Endothelial cell of umbilical vein (primary cell): ENCODE measurements around the gene RETNLB.

Experiments used
- CTCF ChIP-seq, 2 donors: IDR thresholded peaks; 1 replicate in 1 of 2; 2 replicates in 1 of 2; pipeline ENCODE4 v1.5.1; 2011; ENCODE audit warnings: low read length in 2 of 2, mild to moderate bottlenecking in 2 of 2, moderate library complexity in 2 of 2, control low read depth in 1 of 2, inconsistent platforms in 1 of 2, low read depth in 1 of 2; ENCODE audit not compliant: insufficient read depth in 1 of 2; ENCODE audit errors: extremely low read depth in 1 of 2
- EZH2 ChIP-seq: IDR thresholded peaks from 2 replicates; pipeline ENCODE4 v1.6.1; 2012; ENCODE audit warnings: borderline replicate concordance, low read depth, mild to moderate bottlenecking, moderate library complexity, low read length, inconsistent platforms; ENCODE audit not compliant: severe bottlenecking
- FOS ChIP-seq: IDR thresholded peaks from 2 replicates; pipeline ENCODE4 v1.6.1; 2011; ENCODE audit warnings: mild to moderate bottlenecking, low read length, moderate library complexity, borderline replicate concordance; ENCODE audit not compliant: insufficient read depth
- GATA2 ChIP-seq: IDR thresholded peaks from 2 replicates; pipeline ENCODE4 v1.7.0; 2011; ENCODE audit warnings: low read depth, mild to moderate bottlenecking, moderate library complexity, mixed read lengths, low read length; ENCODE audit not compliant: insufficient read length, insufficient read depth
- JUN ChIP-seq: IDR thresholded peaks from 2 replicates; pipeline ENCODE4 v1.6.1; 2011; ENCODE audit warnings: borderline replicate concordance, low read depth; ENCODE audit not compliant: insufficient read length, insufficient read depth
- MAX ChIP-seq: IDR thresholded peaks from 2 replicates; pipeline ENCODE4 v1.6.1; 2011; ENCODE audit not compliant: insufficient read depth, insufficient read length
- MYC ChIP-seq: IDR thresholded peaks from one replicate; pipeline ENCODE4 v1.6.1; 2011; ENCODE audit warnings: mild to moderate bottlenecking, low read depth, low read length
- POLR2A ChIP-seq: IDR thresholded peaks from 2 replicates; pipeline ENCODE4 v1.6.1; 2012; ENCODE audit warnings: low read depth, mild to moderate bottlenecking, control low read depth, low read length
- POLR2AphosphoS5 ChIP-seq: IDR thresholded peaks from 2 replicates; pipeline ENCODE4 v1.6.1; 2012; ENCODE audit warnings: low read depth, mild to moderate bottlenecking, control low read depth, low read length, moderate library complexity; ENCODE audit not compliant: insufficient read depth

GRCh38 chr3:108728105-108728504 lies 29.1 kb downstream of the RETNLB start:
- TF ChIP-seq POLR2A (no peak), CTCF (IDR thresholded peaks at IDR 0.05; ENCODE audit: extremely low read depth in 1 of 2, insufficient read depth in 1 of 2, low read depth in 1 of 2, low read length in 2 of 2) (no peak), EZH2 (no peak), POLR2AphosphoS5 (no peak), MAX (no peak), MYC (no peak), JUN (no peak), FOS (no peak), GATA2 (no peak)
